HG03521 (cell line): ENCODE measurements around the gene SFRP2.

Source experiments
- ATAC-seq: cut with Tn5 transposase; IDR thresholded peaks from one replicate; pipeline ENCODE4 v1.9.1; 2021; ENCODE audit warnings: mild to moderate bottlenecking, moderate library complexity; ENCODE audit not compliant: unreplicated experiment

Gene SFRP2

GRCh38 chr4:153788413-153789276 is at the start of gene SFRP2:
SFRP2 (minus strand) TSS chr4:153789083; CDS start chr4:153788835, 248 bp downstream.
- no peak for ATAC-seq

- ATAC-seq: no peak
Observed at GRCh38 chr4:153838564-153838963, 49.7 kb upstream of the SFRP2 start.

- ATAC-seq: no peak
Observed at GRCh38 chr4:153834901-153835300, 46.0 kb upstream of the SFRP2 start.

DNA sequence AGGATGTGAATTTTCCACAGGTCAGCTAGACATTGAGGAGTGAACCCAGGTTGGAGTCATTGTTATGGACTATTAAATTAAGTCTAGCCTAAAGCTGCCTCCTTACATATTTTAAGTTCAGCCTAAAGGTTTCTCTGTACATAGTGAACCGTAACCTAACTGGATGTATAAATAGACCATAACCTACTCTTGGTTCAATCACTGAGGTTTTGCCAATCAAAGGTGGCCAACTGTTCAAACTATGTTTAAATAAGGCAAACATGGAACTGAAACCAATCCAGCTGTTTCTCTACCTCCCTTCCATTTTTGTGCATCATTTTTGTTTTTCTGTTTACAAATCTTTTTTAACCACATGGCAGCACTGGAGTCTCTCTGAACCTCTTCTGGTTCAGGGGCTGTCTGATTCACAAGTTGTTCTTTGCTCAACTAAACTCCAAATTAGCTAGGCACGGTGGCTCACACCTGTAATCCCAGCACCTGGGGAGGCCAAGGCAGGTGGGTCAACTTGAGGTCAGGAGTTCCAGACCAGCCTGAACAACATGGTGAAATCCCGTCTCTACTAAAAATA is 43.9 kb upstream of the SFRP2 start:
- ATAC-seq: no peak

GRCh38 chr4:153832054-153832453 is 43.2 kb upstream of the SFRP2 start:
- no peak for ATAC-seq

- ATAC-seq: no peak
Observed at GRCh38 chr4:153831245-153831644, 42.4 kb upstream of the SFRP2 start.

DNA sequence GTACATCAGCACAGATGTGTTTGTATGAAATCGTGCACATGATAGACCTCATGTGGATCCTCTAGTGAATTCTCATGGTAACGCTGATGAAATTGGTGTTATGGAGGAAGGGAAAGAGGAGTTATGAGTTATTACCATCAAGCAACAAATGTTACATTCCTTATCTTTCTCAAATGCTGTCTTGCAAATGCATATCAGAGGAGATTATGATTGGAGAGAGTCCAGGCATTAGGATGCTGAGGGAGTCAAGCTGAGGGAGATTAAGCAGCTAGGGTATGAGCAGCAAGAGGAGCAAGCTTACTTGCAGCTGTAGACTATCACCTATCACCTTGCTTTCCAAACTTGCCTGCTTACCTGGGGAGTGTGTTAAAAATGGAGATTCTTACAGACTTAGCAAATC is 36.8 kb upstream of the SFRP2 start:
- ATAC-seq: no peak

- ATAC-seq: no peak
Observed at GRCh38 chr4:153825126-153825525, 36.2 kb upstream of the SFRP2 start.

DNA sequence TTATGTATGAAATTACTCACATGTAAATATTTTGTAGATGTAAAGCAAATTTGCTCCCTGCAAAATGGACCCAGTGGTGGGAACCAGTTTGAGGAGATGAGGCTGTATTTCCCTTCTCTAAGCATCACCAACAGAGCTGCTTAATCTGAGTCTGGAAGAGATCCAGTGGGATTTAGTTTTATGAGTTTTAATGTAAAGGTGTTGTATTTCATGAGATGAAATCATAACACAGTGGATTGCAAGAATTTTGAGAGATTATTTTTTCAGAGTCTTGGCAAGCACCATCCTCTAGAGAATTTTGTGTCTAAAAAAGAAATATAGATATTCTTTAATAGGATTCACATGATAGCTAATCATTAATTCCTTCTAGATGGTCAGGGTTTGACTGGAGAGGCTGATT is 35.6 kb upstream of the SFRP2 start:
- ATAC-seq: no peak

- no peak for ATAC-seq
Observed at GRCh38 chr4:153823483-153823882, 34.6 kb upstream of the SFRP2 start.

DNA sequence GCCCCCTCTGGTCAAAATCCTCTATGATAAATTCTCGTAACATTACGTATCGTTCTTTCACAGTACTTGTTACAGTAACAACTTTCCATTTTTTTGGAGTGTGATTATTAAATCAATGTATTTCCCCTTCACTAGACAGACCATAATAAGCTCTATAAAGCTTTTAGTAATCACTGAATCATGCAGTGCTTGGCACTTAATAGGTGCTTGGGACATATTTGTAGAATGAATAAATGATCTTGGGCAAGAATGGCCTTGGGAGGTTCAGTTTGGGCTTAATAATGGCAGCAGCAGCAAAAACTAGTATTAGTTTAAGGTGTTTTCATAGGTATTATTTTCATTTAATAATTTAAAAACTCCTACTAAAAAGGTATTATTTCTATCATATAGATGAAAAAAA is 33.4 kb upstream of the SFRP2 start:
- ATAC-seq: no peak

- no peak for ATAC-seq
Observed at GRCh38 chr4:153817466-153817865, 28.6 kb upstream of the SFRP2 start.

DNA sequence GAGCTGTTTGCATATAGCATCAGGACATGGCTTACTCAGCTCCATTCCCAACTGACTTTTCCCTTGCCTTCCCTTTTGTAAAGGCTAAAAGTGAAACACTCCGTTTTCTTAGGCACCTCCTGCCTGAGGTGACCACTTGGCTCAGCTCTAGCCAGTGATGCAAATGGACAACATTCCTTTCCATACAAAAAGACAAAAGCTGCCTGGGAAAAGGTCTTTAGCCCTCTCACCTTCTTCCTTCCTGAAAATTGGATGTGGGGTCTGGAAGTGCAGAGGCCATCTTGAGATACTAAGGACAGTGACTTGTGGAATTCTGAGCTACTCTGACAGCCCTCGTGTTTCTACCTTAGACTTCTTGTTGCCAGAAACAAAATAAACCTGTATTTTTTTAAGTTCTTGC is 27.7 kb upstream of the SFRP2 start:
- ATAC-seq: no peak

DNA sequence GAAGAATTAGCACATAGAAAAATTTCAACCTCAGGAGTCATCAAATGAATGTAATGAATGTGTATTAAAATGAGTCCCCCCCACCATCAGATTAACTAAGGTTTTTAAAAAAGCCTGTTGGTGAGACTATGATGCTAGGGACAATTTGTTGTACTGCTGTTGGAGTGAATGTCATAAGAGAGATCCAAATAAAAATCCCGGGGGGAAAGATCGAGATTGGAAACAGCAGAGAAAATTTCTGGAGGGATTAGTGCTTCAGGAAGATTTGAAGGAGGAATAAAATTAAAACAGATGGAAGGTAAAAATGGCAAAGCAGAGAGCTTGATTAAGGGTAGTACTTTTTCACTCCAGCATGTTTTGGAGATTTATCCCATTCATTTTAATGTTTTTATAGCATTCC is 25.9 kb upstream of the SFRP2 start:
- ATAC-seq: no peak

DNA sequence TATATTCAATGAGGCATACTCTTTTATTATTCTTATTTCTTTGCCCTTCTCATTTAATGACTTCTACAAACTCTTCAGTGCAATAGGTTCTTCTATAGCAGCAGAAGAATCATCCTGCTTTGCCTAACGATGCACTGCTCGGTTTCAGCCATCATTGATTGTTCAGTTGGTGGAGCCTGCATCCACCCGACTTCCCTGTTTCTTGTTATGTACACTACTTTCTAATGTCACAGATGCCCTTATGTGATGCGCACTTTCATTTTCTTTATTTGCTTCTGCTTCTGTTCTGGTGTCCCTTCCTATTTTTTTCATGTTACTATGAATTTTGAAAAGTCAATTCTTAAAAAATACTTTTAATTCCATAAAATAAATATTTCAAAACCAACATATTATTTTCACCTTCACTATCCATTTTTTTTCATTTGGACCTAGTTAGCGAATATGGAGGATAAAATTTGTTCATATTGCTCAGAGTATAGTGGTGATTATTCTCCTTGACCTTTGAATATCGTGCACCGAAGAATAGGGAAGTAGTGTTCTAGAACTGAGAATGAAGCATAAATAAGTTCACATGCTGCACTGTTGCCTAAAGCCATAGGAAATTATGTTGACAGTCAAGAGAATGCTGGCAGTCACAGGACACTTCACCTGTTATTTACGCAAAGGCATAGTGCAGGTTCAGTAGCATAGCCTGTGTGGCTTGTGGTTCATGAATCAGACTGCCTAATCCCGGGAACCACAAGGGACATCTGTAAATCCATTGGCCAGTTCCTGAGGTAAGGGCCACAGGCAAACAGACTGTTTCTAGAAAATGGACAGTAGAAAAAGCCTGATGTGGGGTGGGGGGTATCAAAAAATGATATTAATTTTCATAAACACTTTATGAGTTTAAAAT is 21.3 kb upstream of the SFRP2 start:
- no peak for ATAC-seq

GRCh38 chr4:153809307-153809706 is 20.4 kb upstream of the SFRP2 start:
- ATAC-seq: no peak

DNA sequence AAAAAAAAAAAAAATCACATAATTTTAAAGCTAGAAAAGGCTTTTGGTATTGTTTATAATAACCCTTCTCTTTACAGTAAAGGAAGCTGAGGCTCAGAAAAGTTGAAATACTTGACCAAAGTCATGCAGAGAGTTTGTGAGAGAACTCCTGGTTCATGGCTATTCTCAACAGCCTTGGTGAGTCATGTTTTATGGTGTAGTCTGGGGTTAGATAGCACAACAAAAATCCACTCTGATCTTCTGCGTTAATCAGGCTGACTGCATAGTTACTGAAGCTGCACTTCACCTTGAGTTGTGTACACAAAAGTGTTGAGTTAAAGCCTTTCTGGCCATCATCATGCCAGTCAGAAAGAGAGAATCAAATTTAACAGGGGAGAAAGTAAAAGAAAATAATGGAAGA is 19.3 kb upstream of the SFRP2 start:
- ATAC-seq: no peak

GRCh38 chr4:153806073-153806472 is 17.2 kb upstream of the SFRP2 start:
- no peak for ATAC-seq

GRCh38 chr4:153804722-153805121 is 15.8 kb upstream of the SFRP2 start:
- no peak for ATAC-seq

- ATAC-seq: no peak
Observed at GRCh38 chr4:153799694-153800074, 10.8 kb upstream of the SFRP2 start.

DNA sequence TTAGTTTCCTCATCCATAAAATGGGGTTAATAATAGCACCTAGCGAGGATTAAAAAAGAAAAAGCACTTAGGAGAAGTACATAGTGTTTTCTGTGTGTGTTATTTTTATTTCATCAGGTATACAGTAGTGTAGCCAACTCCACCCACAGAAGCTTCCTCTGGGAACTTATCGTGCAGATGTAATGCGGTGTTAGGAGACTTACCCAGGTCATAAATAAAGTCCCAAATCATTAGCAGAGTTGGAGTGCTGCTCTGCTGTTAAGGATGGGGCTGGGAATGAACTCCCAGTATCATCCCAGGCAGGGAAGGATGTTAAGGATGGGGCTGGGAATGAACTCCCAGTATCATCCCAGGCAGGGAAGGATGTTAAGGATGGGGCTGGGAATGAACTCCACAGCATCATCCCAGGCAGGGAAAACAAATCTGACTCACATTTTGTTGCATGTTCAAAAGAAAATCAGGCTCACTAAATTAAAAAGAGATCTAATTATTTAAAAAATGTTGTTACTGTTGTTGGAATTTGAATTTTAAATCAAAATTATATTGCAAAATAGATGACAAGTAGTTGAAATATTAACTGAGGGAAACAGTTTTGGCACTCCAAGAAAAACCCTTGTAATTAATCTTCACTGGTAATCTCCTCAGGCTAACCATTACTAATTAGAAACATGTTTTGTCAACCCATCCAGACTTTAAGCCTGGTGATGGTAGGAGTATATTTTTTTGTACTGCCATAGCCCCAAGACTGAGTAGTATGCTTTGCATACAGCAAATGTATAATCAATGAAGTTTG is 10.2 kb upstream of the SFRP2 start:
- ATAC-seq: no peak
